ENCODE measurements around the gene SEMA3C. TPM values are rescaled to one million over a fixed set of nuclear protein-coding genes. Genes with fewer than 3 reads are reported as not detected.

The SEMA3C gene
- total and polyA plus RNA-seq, 2 experiments from 2014 or later = 34.8 to 134 TPM

DNA sequence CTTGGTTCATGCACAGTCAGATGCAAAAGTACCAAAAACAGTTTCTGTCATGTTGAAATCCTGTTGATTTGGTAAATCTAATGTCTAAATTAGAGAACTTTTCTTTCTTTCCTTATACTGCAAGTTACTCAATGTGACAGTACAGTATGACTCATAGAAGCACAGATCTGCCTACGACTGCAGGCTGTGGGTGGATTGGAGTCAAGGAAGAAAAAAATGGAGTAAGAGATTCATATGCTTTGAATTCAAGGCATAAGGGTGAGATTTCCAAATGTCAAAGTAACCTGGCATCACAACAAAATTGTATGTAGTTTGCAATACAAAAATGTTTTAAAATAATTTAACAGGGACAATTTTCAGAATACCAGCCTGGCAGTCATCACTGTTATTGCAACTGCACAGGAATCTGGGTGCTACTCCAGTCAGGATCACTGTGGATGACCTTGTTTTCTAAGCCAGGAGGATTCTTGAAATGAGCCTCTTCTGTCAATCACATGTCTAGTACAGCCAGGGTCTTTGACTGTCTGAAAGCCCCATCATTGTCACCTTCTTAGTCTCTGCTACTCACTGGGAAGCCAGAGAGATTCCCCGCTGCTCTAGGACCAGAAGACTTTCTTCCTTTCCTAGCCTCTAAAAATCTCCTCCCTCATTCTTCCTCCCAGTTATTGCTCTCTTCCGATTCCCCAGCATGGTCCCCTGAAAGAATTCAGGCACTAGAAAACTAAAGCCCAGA, 196.8 kb downstream of the SEMA3C start:
- peak; percentile 50 for DNase-seq (ENCODE audit: low spot score)
- H3K27ac ChIP-seq = peak overlapping the region; percentile 84
- TF ChIP-seq, protein P1, sequence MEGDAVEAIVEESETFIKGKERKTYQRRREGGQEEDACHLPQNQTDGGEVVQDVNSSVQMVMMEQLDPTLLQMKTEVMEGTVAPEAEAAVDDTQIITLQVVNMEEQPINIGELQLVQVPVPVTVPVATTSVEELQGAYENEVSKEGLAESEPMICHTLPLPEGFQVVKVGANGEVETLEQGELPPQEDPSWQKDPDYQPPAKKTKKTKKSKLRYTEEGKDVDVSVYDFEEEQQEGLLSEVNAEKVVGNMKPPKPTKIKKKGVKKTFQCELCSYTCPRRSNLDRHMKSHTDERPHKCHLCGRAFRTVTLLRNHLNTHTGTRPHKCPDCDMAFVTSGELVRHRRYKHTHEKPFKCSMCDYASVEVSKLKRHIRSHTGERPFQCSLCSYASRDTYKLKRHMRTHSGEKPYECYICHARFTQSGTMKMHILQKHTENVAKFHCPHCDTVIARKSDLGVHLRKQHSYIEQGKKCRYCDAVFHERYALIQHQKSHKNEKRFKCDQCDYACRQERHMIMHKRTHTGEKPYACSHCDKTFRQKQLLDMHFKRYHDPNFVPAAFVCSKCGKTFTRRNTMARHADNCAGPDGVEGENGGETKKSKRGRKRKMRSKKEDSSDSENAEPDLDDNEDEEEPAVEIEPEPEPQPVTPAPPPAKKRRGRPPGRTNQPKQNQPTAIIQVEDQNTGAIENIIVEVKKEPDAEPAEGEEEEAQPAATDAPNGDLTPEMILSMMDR (IDR thresholded peaks at IDR 0.05; ENCODE audit: poor library complexity) = no peak
- TF ChIP-seq EZH2phosphoT487 (IDR thresholded peaks at IDR 0.05; ENCODE audit: low read depth, severe bottlenecking, unreplicated experiment) = no peak
- no peak for TF ChIP-seq EZH2 (IDR thresholded peaks at IDR 0.05; ENCODE audit: borderline replicate concordance)
- H3K36me3 ChIP-seq (replicated peaks; ENCODE audit: insufficient read depth, low read depth) = no peaks in the 10 kb centered on the region
- H3K79me2 ChIP-seq = no peaks in the 10 kb centered on the region
- WGBS (ENCODE audit: low lambda C conversion rate, missing lambda C conversion rate) = 40% methylated on average over 3 of the region's 3 CpGs
- H2AFZ ChIP-seq = no peak overlapping the region
- H3K9me3 ChIP-seq (ENCODE audit: low read depth) = no peaks in the 10 kb centered on the region
- peak overlapping the region; percentile 45 for H3K4me2 ChIP-seq
- peaks cover 31% of the 10 kb centered on the region for H3K4me1 ChIP-seq (ENCODE audit: insufficient read depth)
- no peaks in the 10 kb centered on the region for H3K9me2 ChIP-seq (replicated peaks; ENCODE audit: insufficient read depth)
- H4K20me1 ChIP-seq (ENCODE audit: insufficient read depth, poor library complexity, severe bottlenecking) = no peaks in the 10 kb centered on the region
- no peak overlapping the region for H3K4me3 ChIP-seq
- no peaks in the 10 kb centered on the region for H3K27me3 ChIP-seq

DNA sequence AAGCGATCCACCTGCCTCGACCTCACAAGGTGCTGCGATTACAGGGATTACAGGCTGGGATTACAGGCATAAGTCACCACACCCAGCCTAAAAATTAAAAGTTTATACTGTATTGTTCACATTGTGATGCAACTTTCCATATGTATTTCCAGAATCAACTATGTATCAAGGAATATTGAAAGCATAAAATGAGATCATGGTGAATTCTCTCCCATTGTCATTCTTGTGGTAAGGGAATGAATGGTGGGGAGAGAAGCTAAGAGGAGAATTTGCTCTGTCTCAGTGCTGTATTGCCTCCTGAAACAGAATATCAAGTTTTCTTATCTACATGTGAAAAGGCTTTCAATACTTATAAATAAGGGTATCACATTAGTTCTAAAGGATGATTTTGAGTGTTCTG, 198.7 kb downstream of the SEMA3C start:
- WGBS (ENCODE audit: low lambda C conversion rate, missing lambda C conversion rate) = 100% methylated on average over 3 of the region's 3 CpGs
- Histone ChIP-seq H3K79me2 (no peaks in the 10 kb centered on the region), H2AFZ (no peak overlapping the region), H3K4me1 (ENCODE audit: insufficient read depth) (peaks cover 31% of the 10 kb centered on the region), H3K4me2 (no peak overlapping the region), H3K4me3 (no peak overlapping the region), H4K20me1 (ENCODE audit: insufficient read depth, poor library complexity, severe bottlenecking) (no peaks in the 10 kb centered on the region), H3K9me3 (ENCODE audit: low read depth) (no peaks in the 10 kb centered on the region), H3K9me2 (replicated peaks; ENCODE audit: insufficient read depth) (no peaks in the 10 kb centered on the region), H3K27me3 (no peaks in the 10 kb centered on the region), H3K27ac (no peak overlapping the region), H3K36me3 (replicated peaks; ENCODE audit: insufficient read depth, low read depth) (no peaks in the 10 kb centered on the region)
- TF ChIP-seq EZH2 (IDR thresholded peaks at IDR 0.05; ENCODE audit: borderline replicate concordance) (no peak), EZH2phosphoT487 (IDR thresholded peaks at IDR 0.05; ENCODE audit: low read depth, severe bottlenecking, unreplicated experiment) (no peak)
- TF ChIP-seq, protein P1 (IDR thresholded peaks at IDR 0.05; ENCODE audit: poor library complexity) = no peak
- DNase-seq (ENCODE audit: low spot score) = no peak

DNA sequence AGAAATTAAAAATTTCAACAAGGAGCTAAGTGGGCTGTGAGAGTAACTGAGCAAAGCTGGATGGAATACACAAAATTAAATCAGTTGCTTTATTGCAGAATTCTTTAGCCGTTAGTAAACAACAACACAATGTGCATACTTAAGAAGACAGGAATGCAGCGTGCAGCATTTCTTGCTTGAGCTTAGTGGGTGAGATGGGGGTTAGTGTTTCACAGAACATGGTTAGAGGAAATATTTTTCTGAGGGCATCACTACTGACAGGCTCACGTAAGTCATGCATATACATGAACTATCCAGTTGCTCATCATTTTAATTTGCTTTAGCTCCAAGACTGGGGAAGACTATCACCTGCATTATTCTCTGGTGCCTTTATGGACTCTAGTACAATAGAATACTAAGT, 199.6 kb downstream of the SEMA3C start:
- Histone ChIP-seq H3K9me3 (ENCODE audit: low read depth) (no peaks in the 10 kb centered on the region), H3K4me2 (no peak overlapping the region), H4K20me1 (ENCODE audit: insufficient read depth, poor library complexity, severe bottlenecking) (no peaks in the 10 kb centered on the region), H3K27ac (no peak overlapping the region), H3K27me3 (no peaks in the 10 kb centered on the region), H3K9me2 (replicated peaks; ENCODE audit: insufficient read depth) (no peaks in the 10 kb centered on the region), H2AFZ (no peak overlapping the region), H3K4me3 (no peak overlapping the region), H3K4me1 (ENCODE audit: insufficient read depth) (peaks cover 23% of the 10 kb centered on the region), H3K36me3 (replicated peaks; ENCODE audit: insufficient read depth, low read depth) (no peaks in the 10 kb centered on the region), H3K79me2 (no peaks in the 10 kb centered on the region)
- WGBS (ENCODE audit: low lambda C conversion rate, missing lambda C conversion rate) = 72% methylated on average over 3 of the region's 3 CpGs
- DNase-seq (ENCODE audit: low spot score) = peak; percentile 11
- TF ChIP-seq EZH2 (IDR thresholded peaks at IDR 0.05; ENCODE audit: borderline replicate concordance) = no peak
- TF ChIP-seq, protein P1 (IDR thresholded peaks at IDR 0.05; ENCODE audit: poor library complexity) = no peak
- no peak for TF ChIP-seq EZH2phosphoT487 (IDR thresholded peaks at IDR 0.05; ENCODE audit: low read depth, severe bottlenecking, unreplicated experiment)
